GM12873 (cell line): Measurements from ENCODE around the gene STRIP2.

Experiments
- CTCF ChIP-seq: IDR thresholded peaks from 2 replicates; pipeline ENCODE4 v1.5.1; 2012; ENCODE audit warnings: low read depth, mild to moderate bottlenecking, moderate library complexity, low read length, control low read depth; ENCODE audit not compliant: insufficient read depth; ENCODE audit errors: missing control alignments

STRIP2 gene

GRCh38 chr7:129401967-129402860, 32.0 kb upstream of the STRIP2 start:
- peak; percentile 54 for TF ChIP-seq CTCF

GRCh38 chr7:129405527-129405926, 28.7 kb upstream of the STRIP2 start:
- no peak for TF ChIP-seq CTCF

GRCh38 chr7:129412501-129412900, 21.7 kb upstream of the STRIP2 start:
- no peak for TF ChIP-seq CTCF

GRCh38 chr7:129417073-129417472, 17.2 kb upstream of the STRIP2 start:
- TF ChIP-seq CTCF, result no peak

GRCh38 chr7:129421717-129422250, 12.4 kb upstream of the STRIP2 start:
- TF ChIP-seq CTCF, result no peak

GRCh38 chr7:129422727-129423126, 11.5 kb upstream of the STRIP2 start:
- no peak for TF ChIP-seq CTCF

- no peak for TF ChIP-seq CTCF
Measured at GRCh38 chr7:129423700-129424410, 10.4 kb upstream of the STRIP2 start.
